WTC11 (cell line): ENCODE data around the gene ESYT2. TPM values are rescaled to one million over a fixed set of nuclear protein-coding genes. Genes with fewer than 3 reads are reported as not detected.
"Not testable (repeated sequence)": the region's sequence is repeated elsewhere in the genome, so short reads cannot be mapped to it uniquely, and the experiment has no call there.

Source experiments
- ATAC-seq: fragments of 200-7000 bp; cut with Tn5 transposase; 2 replicates; pipeline ENCODE4 v1.10.0; 2021; ENCODE audit warnings: mild to moderate bottlenecking, moderate library complexity
- CTCF ChIA-PET: fragments of 300-600 bp; sonication (Branson Sonifier 250); formaldehyde crosslinking; loops from one replicate; lab custom pipeline; 2021; ENCODE audit warnings: antibody characterized with exemption; lab: Charles Lee
- POLR2A ChIA-PET: fragments of 350-600 bp; sonication (Branson Sonifier 250); formaldehyde crosslinking; loops from one replicate; lab custom pipeline; 2021; ENCODE audit warnings: antibody characterized with exemption; lab: Charles Lee
- DNase-seq: peaks from one replicate; pipeline ENCODE4 v3.0.0; 2021; ENCODE audit warnings: low spot score
- H3K27ac Mint-ChIP-seq: 2 replicates; pipeline ENCODE4 v1.8.0; 2021; ENCODE audit warnings: mixed read lengths
- H3K27me3 Mint-ChIP-seq: 2 replicates; pipeline ENCODE4 v1.8.0; 2021; ENCODE audit warnings: low read depth, mild to moderate bottlenecking, moderate library complexity, mixed read lengths
- H3K36me3 Mint-ChIP-seq: 2 replicates; pipeline ENCODE4 v1.8.0; 2021; ENCODE audit warnings: mixed read lengths
- H3K4me1 Mint-ChIP-seq: 2 replicates; pipeline ENCODE4 v1.8.0; 2022; ENCODE audit warnings: mixed read lengths
- H3K4me3 Mint-ChIP-seq: 2 replicates; pipeline ENCODE4 v1.8.0; 2021; ENCODE audit warnings: mild to moderate bottlenecking, moderate library complexity, mixed read lengths
- H3K9me3 Mint-ChIP-seq: 2 replicates; pipeline ENCODE4 v1.8.0; 2021; ENCODE audit warnings: mixed read lengths
- CREB1 ChIP-seq: sonication (generic); formaldehyde crosslinking; IDR thresholded peaks from 2 replicates; pipeline ENCODE4 v1.8.0; 2023; ENCODE audit warnings: mild to moderate bottlenecking, missing genetic modification reagents
- E2F4 ChIP-seq: sonication (generic); formaldehyde crosslinking; IDR thresholded peaks from 2 replicates; pipeline ENCODE4 v1.8.1; 2022; ENCODE audit warnings: low read depth, mild to moderate bottlenecking, moderate library complexity, missing genetic modification reagents, borderline replicate concordance
- E2F5 ChIP-seq: sonication (generic); formaldehyde crosslinking; IDR thresholded peaks from 2 replicates; pipeline ENCODE4 v1.8.1; 2022; ENCODE audit warnings: mild to moderate bottlenecking, moderate library complexity, missing genetic modification reagents
- EMX1 ChIP-seq: fragments of 250-450 bp; sonication (Bioruptor Pico); IDR thresholded peaks from 2 replicates; pipeline ENCODE4 v1.8.0; 2021; ENCODE audit warnings: mild to moderate bottlenecking
- NFE2L1 ChIP-seq: sonication (generic); formaldehyde crosslinking; IDR thresholded peaks from 2 replicates; pipeline ENCODE4 v1.8.1; 2023; ENCODE audit warnings: missing genetic modification reagents
- RELA ChIP-seq: sonication (generic); formaldehyde crosslinking; IDR thresholded peaks from 2 replicates; pipeline ENCODE4 v1.8.1; 2022; ENCODE audit warnings: missing genetic modification reagents, mild to moderate bottlenecking, borderline replicate concordance
- SMAD3 ChIP-seq: sonication (generic); formaldehyde crosslinking; IDR thresholded peaks from 2 replicates; pipeline ENCODE4 v1.8.0; 2022; ENCODE audit warnings: missing genetic modification reagents, mild to moderate bottlenecking, borderline replicate concordance
- ZNF671 ChIP-seq: fragments of 250-450 bp; sonication (Bioruptor Pico); IDR thresholded peaks from 2 replicates; pipeline ENCODE4 v1.8.0; 2021; ENCODE audit warnings: mild to moderate bottlenecking
- total RNA-seq: library from RNA; stranded (reverse); gene quantifications from 3 replicates; pipeline ENCODE4 v1.2.3, GENCODE V29; 2021
- TF ChIP-seq, protein P1 (sequence below): fragments of 250-450 bp; sonication (Bioruptor Pico); IDR thresholded peaks from 2 replicates; pipeline ENCODE4 v1.9.0; 2021; ENCODE audit warnings: mild to moderate bottlenecking
- TF ChIP-seq, protein P2 (sequence below): fragments of 250-450 bp; sonication (Bioruptor Pico); IDR thresholded peaks from 2 replicates; pipeline ENCODE4 v1.9.0; 2021; ENCODE audit warnings: mild to moderate bottlenecking, borderline replicate concordance
- TF ChIP-seq, protein P3 (sequence below): sonication (generic); formaldehyde crosslinking; IDR thresholded peaks from 2 replicates; pipeline ENCODE4 v1.8.0; 2023; ENCODE audit warnings: missing genetic modification reagents

Gene ESYT2
- total RNA-seq, 1 experiment from 2014 or later = 45.1 TPM

DNA sequence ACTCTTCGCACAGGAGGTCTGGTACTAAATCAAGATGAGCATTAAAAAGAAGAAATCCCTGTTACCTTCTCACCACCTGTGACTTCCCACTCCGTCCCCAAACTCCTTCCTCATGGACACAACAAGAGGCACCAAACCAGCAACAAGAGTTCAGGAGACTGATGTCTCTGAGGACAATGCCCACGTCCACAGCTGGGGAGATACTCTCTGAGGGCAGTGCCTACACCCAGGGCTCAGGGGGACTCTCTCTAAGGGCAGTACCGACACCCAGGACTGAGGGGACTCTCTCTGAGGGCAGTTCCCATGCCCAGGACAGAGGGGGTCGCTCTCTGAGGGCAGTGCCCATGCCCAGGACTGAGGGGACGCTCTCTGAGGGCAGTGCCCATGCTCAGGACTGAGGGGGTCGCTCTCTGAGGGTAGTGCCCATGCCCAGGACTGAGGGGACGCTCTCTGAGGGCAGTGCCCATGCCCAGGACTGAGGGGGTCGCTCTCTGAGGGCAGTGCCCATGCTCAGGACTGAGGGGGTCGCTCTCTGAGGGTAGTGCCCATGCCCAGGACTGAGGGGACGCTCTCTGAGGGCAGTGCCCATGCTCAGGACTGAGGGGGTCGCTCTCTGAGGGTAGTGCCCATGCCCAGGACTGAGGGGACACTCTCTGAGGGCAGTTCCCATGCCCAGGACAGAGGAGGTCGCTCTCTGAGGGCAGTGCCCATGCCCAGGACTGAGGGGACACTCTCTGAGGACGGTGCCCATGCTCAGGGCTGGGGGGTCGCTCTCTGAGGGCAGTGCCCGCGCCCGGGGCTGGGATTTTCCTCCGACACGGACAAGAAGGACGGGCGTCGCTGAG lies 125.4 kb downstream of the ESYT2 start:
- Mint-ChIP-seq H3K4me1 (peaks cover 41% of the 10 kb centered on the region), H3K27ac (peak overlapping the region; percentile 10), H3K36me3 (peaks cover 36% of the 10 kb centered on the region), H3K4me3 (peak overlapping the region; percentile 72)
- H3K9me3 Mint-ChIP-seq, ATAC-seq, DNase-seq, H3K27me3 Mint-ChIP-seq: not testable (repeated sequence)
- ChIA-PET CTCF (interaction anchor here (0.9 to 2.1 kb wide), 4 partner anchors 8 to 273 kb away, joined by 6 to 18 read pairs (median 10); no protein-coding TSS in a partner anchor), POLR2A (interaction anchor here (1.0 to 1.2 kb wide), 2 partner anchors 30 to 160 kb away, joined by 3 to 5 read pairs; no protein-coding TSS in a partner anchor)

DNA sequence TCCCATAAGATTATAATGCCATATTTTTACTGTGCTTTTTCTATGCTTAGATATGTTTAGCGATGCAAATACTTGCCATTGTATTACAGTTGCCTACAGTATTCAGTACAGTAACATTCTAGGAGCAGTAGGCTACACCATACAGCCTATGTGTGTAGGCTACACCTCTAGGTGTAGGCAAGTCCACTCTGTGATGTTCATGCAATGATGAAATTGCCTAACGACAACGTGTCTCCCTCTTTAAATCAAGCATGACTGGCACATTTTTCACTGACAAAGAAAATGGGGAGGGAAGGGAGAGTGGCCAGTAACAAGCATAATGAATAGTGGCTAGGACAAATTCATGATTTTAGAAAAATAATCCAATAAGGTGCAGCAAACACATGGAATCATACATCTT lies 126.4 kb downstream of the ESYT2 start:
- H3K27me3 Mint-ChIP-seq = no peaks in the 10 kb centered on the region
- DNase-seq = no peak
- H3K4me3 Mint-ChIP-seq = peak overlapping the region; percentile 72
- POLR2A ChIA-PET = no interaction called here
- H3K9me3 Mint-ChIP-seq = peaks cover 7% of the 10 kb centered on the region
- peaks cover 41% of the 10 kb centered on the region for H3K36me3 Mint-ChIP-seq
- CTCF ChIA-PET = interaction anchor here (0.5 kb wide), 1 partner anchor 131 kb away, joined by 4 read pairs; no protein-coding TSS in a partner anchor
- peak overlapping the region; percentile 71 for H3K27ac Mint-ChIP-seq
- H3K4me1 Mint-ChIP-seq = peaks cover 41% of the 10 kb centered on the region
- no peak for ATAC-seq
- TF ChIP-seq NFE2L1 (CRISPR knock-in tag) (no peak), E2F4 (CRISPR knock-in tag) (no peak), SMAD3 (CRISPR knock-in tag) (no peak), ZNF671 (CRISPR knock-in tag) (no peak), E2F5 (CRISPR knock-in tag) (no peak)
- TF ChIP-seq, protein P1, sequence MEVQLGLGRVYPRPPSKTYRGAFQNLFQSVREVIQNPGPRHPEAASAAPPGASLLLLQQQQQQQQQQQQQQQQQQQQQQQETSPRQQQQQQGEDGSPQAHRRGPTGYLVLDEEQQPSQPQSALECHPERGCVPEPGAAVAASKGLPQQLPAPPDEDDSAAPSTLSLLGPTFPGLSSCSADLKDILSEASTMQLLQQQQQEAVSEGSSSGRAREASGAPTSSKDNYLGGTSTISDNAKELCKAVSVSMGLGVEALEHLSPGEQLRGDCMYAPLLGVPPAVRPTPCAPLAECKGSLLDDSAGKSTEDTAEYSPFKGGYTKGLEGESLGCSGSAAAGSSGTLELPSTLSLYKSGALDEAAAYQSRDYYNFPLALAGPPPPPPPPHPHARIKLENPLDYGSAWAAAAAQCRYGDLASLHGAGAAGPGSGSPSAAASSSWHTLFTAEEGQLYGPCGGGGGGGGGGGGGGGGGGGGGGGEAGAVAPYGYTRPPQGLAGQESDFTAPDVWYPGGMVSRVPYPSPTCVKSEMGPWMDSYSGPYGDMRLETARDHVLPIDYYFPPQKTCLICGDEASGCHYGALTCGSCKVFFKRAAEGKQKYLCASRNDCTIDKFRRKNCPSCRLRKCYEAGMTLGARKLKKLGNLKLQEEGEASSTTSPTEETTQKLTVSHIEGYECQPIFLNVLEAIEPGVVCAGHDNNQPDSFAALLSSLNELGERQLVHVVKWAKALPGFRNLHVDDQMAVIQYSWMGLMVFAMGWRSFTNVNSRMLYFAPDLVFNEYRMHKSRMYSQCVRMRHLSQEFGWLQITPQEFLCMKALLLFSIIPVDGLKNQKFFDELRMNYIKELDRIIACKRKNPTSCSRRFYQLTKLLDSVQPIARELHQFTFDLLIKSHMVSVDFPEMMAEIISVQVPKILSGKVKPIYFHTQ = no peak
- TF ChIP-seq, protein P2, sequence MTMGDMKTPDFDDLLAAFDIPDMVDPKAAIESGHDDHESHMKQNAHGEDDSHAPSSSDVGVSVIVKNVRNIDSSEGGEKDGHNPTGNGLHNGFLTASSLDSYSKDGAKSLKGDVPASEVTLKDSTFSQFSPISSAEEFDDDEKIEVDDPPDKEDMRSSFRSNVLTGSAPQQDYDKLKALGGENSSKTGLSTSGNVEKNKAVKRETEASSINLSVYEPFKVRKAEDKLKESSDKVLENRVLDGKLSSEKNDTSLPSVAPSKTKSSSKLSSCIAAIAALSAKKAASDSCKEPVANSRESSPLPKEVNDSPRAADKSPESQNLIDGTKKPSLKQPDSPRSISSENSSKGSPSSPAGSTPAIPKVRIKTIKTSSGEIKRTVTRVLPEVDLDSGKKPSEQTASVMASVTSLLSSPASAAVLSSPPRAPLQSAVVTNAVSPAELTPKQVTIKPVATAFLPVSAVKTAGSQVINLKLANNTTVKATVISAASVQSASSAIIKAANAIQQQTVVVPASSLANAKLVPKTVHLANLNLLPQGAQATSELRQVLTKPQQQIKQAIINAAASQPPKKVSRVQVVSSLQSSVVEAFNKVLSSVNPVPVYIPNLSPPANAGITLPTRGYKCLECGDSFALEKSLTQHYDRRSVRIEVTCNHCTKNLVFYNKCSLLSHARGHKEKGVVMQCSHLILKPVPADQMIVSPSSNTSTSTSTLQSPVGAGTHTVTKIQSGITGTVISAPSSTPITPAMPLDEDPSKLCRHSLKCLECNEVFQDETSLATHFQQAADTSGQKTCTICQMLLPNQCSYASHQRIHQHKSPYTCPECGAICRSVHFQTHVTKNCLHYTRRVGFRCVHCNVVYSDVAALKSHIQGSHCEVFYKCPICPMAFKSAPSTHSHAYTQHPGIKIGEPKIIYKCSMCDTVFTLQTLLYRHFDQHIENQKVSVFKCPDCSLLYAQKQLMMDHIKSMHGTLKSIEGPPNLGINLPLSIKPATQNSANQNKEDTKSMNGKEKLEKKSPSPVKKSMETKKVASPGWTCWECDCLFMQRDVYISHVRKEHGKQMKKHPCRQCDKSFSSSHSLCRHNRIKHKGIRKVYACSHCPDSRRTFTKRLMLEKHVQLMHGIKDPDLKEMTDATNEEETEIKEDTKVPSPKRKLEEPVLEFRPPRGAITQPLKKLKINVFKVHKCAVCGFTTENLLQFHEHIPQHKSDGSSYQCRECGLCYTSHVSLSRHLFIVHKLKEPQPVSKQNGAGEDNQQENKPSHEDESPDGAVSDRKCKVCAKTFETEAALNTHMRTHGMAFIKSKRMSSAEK (CRISPR knock-in tag) = no peak
- TF ChIP-seq, protein P3, sequence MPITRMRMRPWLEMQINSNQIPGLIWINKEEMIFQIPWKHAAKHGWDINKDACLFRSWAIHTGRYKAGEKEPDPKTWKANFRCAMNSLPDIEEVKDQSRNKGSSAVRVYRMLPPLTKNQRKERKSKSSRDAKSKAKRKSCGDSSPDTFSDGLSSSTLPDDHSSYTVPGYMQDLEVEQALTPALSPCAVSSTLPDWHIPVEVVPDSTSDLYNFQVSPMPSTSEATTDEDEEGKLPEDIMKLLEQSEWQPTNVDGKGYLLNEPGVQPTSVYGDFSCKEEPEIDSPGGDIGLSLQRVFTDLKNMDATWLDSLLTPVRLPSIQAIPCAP (CRISPR knock-in tag) = no peak

DNA sequence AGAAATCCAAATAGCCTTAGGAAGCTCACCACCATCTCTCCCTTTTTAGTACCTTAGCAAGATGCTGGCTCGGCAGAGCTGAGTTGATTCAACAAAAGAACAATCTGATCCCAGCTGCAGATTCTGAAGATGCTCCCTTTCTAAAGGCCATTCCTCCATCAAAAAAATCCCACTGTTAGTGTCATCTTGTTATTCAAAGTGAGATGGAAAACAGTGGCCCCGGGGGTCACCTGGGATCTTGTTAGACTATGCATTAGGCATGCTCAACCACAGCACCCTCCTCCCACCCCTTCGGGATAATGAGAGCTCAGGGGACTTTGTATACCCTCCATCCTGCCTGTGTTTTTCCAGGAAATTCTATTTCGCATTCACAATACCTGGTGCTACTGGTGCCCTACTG lies 127.1 kb downstream of the ESYT2 start:
- H3K4me3 Mint-ChIP-seq = peak overlapping the region; percentile 72
- CTCF ChIA-PET = interaction anchor here (0.5 to 0.9 kb wide), 3 partner anchors 31 to 275 kb away, joined by 3 to 4 read pairs (median 4); no protein-coding TSS in a partner anchor
- POLR2A ChIA-PET = no interaction called here
- peaks cover 41% of the 10 kb centered on the region for H3K4me1 Mint-ChIP-seq
- H3K27ac Mint-ChIP-seq = peak overlapping the region; percentile 71
- no peak for TF ChIP-seq EMX1
- no peak for TF ChIP-seq CREB1
- TF ChIP-seq RELA (CRISPR knock-in tag) = no peak
- ATAC-seq = peak; percentile 4; the same call in 1 of the 2 replicates
- H3K36me3 Mint-ChIP-seq = peaks cover 40% of the 10 kb centered on the region
- H3K9me3 Mint-ChIP-seq = no peaks in the 10 kb centered on the region
- no peaks in the 10 kb centered on the region for H3K27me3 Mint-ChIP-seq
- DNase-seq = peak; percentile 42
